Measurements from ENCODE around the gene TAF4.
"Not testable (repeated sequence)": the region's sequence is repeated elsewhere in the genome, so short reads cannot be mapped to it uniquely, and the experiment has no call there.

The TAF4 gene

DNA sequence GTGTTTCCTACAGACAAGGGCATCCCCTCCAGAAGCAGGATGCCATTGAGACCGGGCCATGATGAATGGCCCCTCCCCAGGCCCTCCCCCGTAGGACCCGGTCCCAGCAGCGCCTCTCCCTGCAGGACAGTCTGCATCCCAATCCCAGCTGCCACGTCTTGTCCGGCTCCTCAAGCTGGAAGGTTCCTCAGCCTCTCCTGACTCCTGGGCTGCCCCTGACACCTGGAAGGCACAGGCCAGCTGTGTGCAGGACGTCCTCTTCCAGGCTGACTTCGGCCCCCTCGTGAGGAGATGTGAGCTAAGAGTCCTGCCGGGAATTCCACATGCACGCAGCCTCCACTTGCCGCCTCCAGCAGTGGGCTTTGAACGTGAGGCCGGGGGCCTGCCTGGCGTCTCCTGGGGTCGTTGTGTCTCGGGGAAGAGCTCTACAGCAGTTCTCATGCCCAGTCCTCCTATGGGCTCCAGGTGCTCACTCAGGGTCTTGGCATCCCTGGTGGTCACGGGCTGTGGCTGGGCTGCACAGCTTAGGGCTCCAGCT, 64.4 kb downstream of the TAF4 start:
- no peak for DNase-seq

DNA sequence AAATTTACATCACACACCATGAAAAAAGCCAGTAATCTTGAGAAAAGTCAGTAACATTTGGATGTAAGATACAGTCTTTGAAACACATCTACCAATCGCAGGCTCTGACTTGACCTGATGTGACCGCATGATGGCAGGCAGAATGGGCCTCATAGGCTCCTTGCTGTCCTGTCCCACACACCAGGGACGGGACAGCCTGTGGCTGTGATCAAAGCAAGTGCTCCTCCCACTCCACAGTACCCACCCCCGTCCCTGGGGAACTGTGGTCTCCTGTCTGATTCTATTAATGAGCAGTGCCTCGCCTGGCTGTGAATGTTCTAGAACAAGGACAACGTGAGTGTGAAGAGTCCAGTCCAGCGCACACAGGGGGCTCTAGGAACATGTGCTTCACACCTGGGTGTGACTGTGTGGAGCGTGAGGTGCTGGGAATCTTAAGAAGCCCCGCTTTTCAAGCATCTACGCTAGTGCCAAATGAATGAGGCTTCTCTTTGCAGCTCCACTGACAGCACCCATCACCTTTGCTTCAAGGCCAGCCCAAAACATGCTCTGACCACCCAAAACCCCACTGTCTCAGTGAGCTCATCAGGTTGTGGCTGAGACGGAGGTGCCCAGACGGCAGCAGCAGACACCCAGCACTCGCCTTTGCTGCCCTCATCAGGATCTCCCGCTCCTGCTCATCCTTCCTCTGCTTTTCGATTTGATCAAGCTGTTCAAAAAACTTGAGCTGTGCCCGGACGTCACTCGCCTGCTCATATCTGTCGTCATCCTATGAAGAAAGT, 67.1 kb downstream of the TAF4 start:
- DNase-seq, result no peak

- DNase-seq, result no peak
These were observed 67.8 kb downstream of the TAF4 start for GRCh38 chr20:61997891-61998290.

GRCh38 chr20:61997372-61997771, 68.3 kb downstream of the TAF4 start:
- DNase-seq, result no peak

GRCh38 chr20:61994546-61994945, 71.1 kb downstream of the TAF4 start:
- DNase-seq, result no peak

GRCh38 chr20:61993058-61993457, 72.6 kb downstream of the TAF4 start:
- no peak for DNase-seq

GRCh38 chr20:61991476-61991875, 74.2 kb downstream of the TAF4 start:
- DNase-seq, result no peak

DNA sequence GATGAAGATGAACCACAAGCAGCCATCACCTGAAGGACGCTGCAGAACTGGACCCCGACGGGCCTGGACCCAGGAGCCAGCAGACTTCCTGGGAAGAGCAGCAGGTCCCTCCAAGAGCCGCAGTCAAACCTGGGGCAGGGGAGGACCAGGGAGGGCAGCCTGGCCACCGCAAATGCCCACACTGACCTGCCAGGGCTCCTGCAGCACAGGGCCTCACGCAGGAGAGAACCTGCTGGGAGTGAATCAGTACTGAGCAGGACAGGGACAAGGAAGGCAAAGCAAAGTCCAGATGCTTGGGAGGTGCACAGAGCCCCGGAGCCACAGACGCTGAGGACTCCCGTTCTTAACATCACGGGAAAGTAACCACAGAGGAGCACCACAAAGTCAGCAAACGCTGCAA, 75.2 kb downstream of the TAF4 start:
- DNase-seq, result no peak

DNA sequence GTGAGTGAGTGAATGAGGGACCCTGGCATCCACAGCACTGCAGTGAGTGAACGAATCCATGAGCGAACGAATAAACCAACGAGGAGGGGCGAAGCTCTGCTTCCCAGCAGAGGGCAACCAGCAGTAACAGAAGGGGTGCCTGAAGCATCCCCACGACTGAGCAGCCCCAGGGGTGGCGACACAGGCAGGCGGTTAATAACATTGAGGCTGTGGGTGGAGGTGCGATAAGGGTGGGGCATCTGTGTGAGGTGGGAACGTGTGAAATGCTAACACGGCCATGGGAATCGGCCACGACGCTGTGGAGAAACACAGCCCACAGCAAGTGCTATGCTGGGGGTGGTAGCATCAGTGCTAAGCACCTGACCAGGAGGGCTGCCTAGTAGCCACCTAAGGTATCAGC, 75.9 kb downstream of the TAF4 start:
- DNase-seq, result no peak

GRCh38 chr20:61988665-61989064, 77.0 kb downstream of the TAF4 start:
- DNase-seq, result no peak

DNA sequence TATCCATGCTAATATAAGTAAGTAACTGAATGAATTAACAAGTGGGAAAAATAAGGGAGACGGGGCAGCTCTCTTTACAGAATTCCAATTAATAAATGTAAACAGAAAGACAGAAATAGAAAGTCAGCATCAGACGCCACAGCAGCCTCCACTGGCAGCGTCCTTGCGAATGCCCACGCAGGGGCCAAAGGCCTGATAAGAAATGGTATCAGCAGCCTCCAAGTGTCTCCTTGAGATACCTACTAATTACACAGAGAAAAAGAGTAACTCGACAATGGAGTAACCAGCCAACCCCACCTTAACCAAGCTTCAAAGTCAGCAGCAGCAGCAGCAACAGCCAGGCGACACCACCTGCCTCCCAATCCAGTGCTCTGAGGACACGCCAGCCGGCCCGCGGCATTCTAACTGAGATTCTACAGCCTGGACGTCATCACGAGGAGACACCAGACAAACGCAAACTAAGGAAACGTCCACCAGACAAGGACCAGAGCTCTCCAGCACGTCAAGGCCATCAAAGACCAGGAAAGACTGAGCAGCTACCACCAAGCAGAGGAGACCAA, 78.8 kb downstream of the TAF4 start:
- DNase-seq, result no peak

- no peak for DNase-seq
These were observed 80.6 kb downstream of the TAF4 start for GRCh38 chr20:61985096-61985495.

DNA sequence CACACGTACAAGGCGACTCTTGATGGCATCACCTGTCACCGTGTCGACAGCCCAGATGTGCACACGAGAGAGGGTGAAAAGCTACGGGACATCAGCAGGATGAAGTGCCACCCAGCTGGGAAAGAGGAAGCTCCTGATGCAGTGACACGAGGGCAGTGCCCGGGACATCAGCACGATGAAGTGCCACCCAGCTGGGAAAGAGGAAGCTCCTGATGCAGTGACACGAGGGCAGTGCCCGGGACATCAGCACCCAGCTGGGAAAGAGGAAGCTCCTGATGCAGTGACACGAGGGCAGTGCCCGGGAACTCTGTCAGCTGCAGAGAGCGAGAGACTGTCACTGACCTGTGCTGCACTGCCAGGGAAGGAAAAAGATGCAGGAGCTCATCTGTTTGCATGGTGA, 81.2 kb downstream of the TAF4 start:
- DNase-seq, result peak; percentile 44

DNA sequence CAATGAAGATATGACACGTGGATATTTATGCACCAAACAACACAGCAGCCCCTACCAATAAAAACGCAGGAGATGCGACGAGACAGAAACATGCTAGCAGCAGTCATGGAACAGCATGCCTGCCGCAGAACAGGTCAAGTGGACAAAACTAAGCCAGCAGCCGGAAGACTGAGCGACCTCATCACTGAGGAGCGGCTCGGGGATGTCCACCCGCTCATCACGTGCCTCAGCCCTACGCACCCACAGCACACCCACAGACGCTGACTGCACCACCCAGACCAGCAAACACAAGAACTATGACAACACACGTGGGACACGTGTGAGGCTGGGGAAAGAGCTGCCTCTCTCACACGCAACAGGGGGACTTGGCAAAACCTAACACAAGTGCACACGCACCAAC, 81.7 kb downstream of the TAF4 start:
- DNase-seq, result no peak

DNA sequence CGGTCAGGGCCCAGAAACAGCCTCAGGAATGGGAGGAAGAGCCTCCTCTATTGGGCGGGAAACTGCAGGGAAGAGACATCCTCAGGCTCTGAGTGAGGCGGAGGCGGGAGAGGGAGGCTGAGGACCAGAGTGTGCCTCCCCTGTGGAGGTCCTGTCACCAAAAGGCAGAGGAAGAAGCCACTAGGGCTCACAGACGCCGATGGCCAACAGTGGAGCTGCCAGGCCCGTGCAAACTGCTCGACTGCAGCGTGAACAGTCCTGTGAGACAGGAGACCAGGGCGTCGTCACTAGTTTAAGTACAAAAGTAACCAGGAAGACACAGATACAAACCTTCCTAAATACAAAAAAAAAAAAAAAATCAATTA, 82.7 kb downstream of the TAF4 start:
- DNase-seq, result no peak

GRCh38 chr20:61982191-61982950, 83.3 kb downstream of the TAF4 start:
- no peak for DNase-seq

DNA sequence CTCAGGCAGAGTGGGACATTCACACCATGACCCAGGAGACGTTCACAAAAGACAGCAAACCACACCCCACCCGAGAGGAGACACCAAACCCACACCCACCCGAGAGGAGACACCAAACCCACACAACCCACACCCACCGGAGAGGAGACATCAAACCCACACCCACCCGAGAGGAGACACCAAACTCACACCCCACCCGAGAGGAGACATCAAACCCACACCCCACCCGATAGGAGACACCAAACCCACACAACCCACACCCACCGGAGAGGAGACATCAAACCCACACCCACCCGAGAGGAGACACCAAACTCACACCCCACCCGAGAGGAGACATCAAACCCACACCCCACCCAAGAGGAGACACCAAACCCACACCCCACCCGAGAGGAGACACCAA, 84.0 kb downstream of the TAF4 start:
- DNase-seq, result not testable (repeated sequence)

GRCh38 chr20:61980647-61981583, 84.8 kb downstream of the TAF4 start:
- peak; percentile 54 for DNase-seq

DNA sequence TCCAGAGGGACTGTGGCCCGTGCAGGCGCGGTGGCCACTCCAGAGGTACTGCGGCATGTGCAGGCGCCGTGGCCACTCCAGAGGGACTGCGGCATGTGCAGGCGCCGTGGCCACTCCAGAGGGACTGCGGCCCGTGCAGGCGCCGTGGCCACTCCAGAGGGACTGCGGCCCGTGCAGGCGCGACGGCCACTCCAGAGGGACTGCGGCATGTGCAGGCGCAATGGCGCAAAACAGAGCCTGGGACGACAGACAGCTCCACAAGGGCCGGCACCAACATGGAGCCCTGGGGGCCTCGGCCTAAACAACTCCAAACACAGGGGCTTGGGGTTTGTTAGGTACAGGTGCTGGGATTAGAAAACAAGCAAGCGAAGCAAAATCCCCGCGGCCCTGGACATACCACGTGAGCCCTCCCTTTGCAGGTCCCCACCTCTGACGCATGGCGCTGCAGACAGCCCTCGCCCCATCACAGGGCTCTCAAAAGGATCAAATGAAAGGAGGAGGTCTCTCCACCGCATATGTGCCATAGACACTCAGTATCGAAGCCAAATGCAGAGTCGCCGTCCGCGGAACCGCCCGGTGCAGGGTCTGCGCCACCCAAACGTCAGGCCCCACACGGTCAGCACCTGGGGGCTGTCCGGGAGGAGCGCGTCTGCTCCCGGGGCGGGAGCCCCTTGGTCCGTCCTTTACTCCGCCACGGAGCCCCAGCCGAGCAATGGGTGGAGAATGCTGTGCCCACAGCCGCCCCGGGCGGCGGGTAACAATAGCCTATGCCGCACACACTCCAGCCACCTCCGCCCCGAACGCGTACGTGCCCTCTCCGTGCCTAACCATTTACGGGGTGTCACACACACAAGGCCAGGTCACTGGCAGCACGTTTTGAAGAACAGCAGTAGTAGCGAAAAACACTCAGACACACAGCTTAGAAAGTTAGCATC, 85.7 kb downstream of the TAF4 start:
- DNase-seq, result no peak

- DNase-seq, result no peak
These were observed 86.6 kb downstream of the TAF4 start for GRCh38 chr20:61979090-61979489.

GRCh38 chr20:61978491-61978890, 87.2 kb downstream of the TAF4 start:
- no peak for DNase-seq

GRCh38 chr20:61977419-61977786, 88.3 kb downstream of the TAF4 start:
- DNase-seq, result no peak

Measured in inflammatory macrophage treated with lipopolysaccharide for 4 hours (primary cell).